ENCODE data around the gene STX10. TPM values are rescaled to one million over a fixed set of nuclear protein-coding genes. Genes with fewer than 3 reads are reported as not detected.

STX10 gene
- total RNA-seq, 5 donors from 2014 or later (not counting 1 experiment from before 2014, with no cell fraction given) = 43.8 to 89.6 (median 67.3) TPM

GRCh38 chr19:13110099-13110610 is 40.0 kb downstream of the STX10 start:
- Histone ChIP-seq H3K36me3 (ENCODE audit: control insufficient read depth in 2 of 2, extremely low read depth in 1 of 2, insufficient read depth in 1 of 2, low read length in 1 of 2) (peaks cover 9 to 35% of the 10 kb centered on the region in 2 donors), H3K9me3 (no peaks in the 10 kb centered on the region), H3K27me3 (replicated peaks in 1 of 2; ENCODE audit: control insufficient read depth in 2 of 2, extremely low read depth in 1 of 2, insufficient read depth in 2 of 2, low read length in 1 of 2) (no peaks in the 10 kb centered on the region), H3K4me1 (ENCODE audit: control insufficient read depth in 1 of 2, extremely low read depth in 1 of 2, insufficient read depth in 2 of 2, low read length in 2 of 2) (peaks cover 0 to 9% of the 10 kb centered on the region in 2 experiments), H3K4me3 (ENCODE audit: control insufficient read depth in 1 of 2, extremely low read depth in 1 of 2, low read length in 1 of 2) (no peak overlapping the region), H3K27ac (ENCODE audit: low read length) (no peak overlapping the region)
- Mint-ChIP-seq H3K9me3 (no peaks in the 10 kb centered on the region), H3K27ac (no peak overlapping the region), H3K4me3 (no peak overlapping the region), H3K36me3 (peaks cover 9% of the 10 kb centered on the region), H3K27me3 (no peaks in the 10 kb centered on the region), H3K4me1 (peaks cover 0 to 8% (median 4%) of the 10 kb centered on the region in 3 donors)
- CTCF ChIA-PET = no interaction called here
- no peak for DNase-seq
- 92% methylated on average over 2 of the region's 15 CpGs for WGBS (ENCODE audit: insufficient coverage)
- POLR2A ChIA-PET = no interaction called here
- no peak for ATAC-seq (replicated peaks in 1 of 4)

GRCh38 chr19:13109361-13110098 is 40.6 kb downstream of the STX10 start:
- Mint-ChIP-seq H3K27me3 (no peaks in the 10 kb centered on the region), H3K9me3 (no peaks in the 10 kb centered on the region), H3K27ac (peak overlapping the region in 1 of 2 donors; percentile 36), H3K4me3 (no peak overlapping the region), H3K36me3 (peaks cover 9% of the 10 kb centered on the region), H3K4me1 (peaks cover 3 to 9% (median 3%) of the 10 kb centered on the region in 3 donors)
- H3K36me3 ChIP-seq (ENCODE audit: control insufficient read depth in 2 of 2, extremely low read depth in 1 of 2, insufficient read depth in 1 of 2, low read length in 1 of 2) = peaks cover 9 to 30% of the 10 kb centered on the region in 2 donors
- no peak for DNase-seq
- H3K4me1 ChIP-seq (ENCODE audit: control insufficient read depth in 1 of 2, extremely low read depth in 1 of 2, insufficient read depth in 2 of 2, low read length in 2 of 2) = peaks cover 0 to 12% of the 10 kb centered on the region in 2 experiments
- 95% methylated on average over 24 of the region's 30 CpGs for WGBS (ENCODE audit: insufficient coverage)
- H3K9me3 ChIP-seq = no peaks in the 10 kb centered on the region
- H3K27ac ChIP-seq (ENCODE audit: low read length) = no peak overlapping the region
- CTCF ChIA-PET = no interaction called here
- H3K4me3 ChIP-seq (ENCODE audit: control insufficient read depth in 1 of 2, extremely low read depth in 1 of 2, low read length in 1 of 2) = no peak overlapping the region
- H3K27me3 ChIP-seq (replicated peaks in 1 of 2; ENCODE audit: control insufficient read depth in 2 of 2, extremely low read depth in 1 of 2, insufficient read depth in 2 of 2, low read length in 1 of 2) = no peaks in the 10 kb centered on the region
- ATAC-seq (replicated peaks in 1 of 4) = no peak
- POLR2A ChIA-PET = interaction anchor here in 1 of 2 donors (0.6 kb wide), 1 partner anchor 413 kb away, joined by 8 read pairs; the partner anchor contains the start of gene FBXW9

- Mint-ChIP-seq H3K27me3 (no peaks in the 10 kb centered on the region), H3K36me3 (peaks cover 5% of the 10 kb centered on the region), H3K4me3 (peak overlapping the region; percentile 89 to 92 (median 89)), H3K27ac (peak overlapping the region; percentile 92 to 94), H3K4me1 (peaks cover 24 to 37% (median 29%) of the 10 kb centered on the region in 3 donors), H3K9me3 (no peaks in the 10 kb centered on the region)
- Histone ChIP-seq H3K9me3 (no peaks in the 10 kb centered on the region), H3K36me3 (ENCODE audit: control insufficient read depth in 2 of 2, extremely low read depth in 1 of 2, insufficient read depth in 1 of 2, low read length in 1 of 2) (peaks cover 9 to 13% of the 10 kb centered on the region in 2 donors), H3K27ac (ENCODE audit: low read length) (peak overlapping the region; percentile 77), H3K27me3 (replicated peaks in 1 of 2; ENCODE audit: control insufficient read depth in 2 of 2, extremely low read depth in 1 of 2, insufficient read depth in 2 of 2, low read length in 1 of 2) (no peaks in the 10 kb centered on the region), H3K4me3 (ENCODE audit: control insufficient read depth in 1 of 2, extremely low read depth in 1 of 2, low read length in 1 of 2) (peak overlapping the region; percentile 44 to 75), H3K4me1 (ENCODE audit: control insufficient read depth in 1 of 2, extremely low read depth in 1 of 2, insufficient read depth in 2 of 2, low read length in 2 of 2) (peaks cover 13 to 56% of the 10 kb centered on the region in 2 experiments)
- DNase-seq (peak in 7 of 35 experiments; percentile 29 to 50 (median 42)), ATAC-seq (replicated peaks in 1 of 4) (peak; percentile 43 to 57 (median 46))
- ChIA-PET POLR2A (no interaction called here), CTCF (interaction anchor here (0.6 to 1.8 kb wide), 3 partner anchors 13 to 214 kb away, joined by 3 to 6 read pairs (median 5); partner anchors contain the start of genes GCDH (in 1 of the 2) and NACC1 (in 1 of the 2))
- WGBS (ENCODE audit: insufficient coverage) = 39% methylated on average over 7 of the region's 29 CpGs
Observed at GRCh38 chr19:13104848-13105711, 45.1 kb downstream of the STX10 start.

GRCh38 chr19:13104360-13104847 is 45.8 kb downstream of the STX10 start:
- Mint-ChIP-seq H3K4me1 (peaks cover 29 to 43% (median 36%) of the 10 kb centered on the region in 3 donors), H3K9me3 (no peaks in the 10 kb centered on the region), H3K27me3 (no peaks in the 10 kb centered on the region), H3K36me3 (peaks cover 5% of the 10 kb centered on the region), H3K27ac (peak overlapping the region; percentile 92 to 94), H3K4me3 (peak overlapping the region; percentile 89 to 92 (median 89))
- Histone ChIP-seq H3K27me3 (replicated peaks in 1 of 2; ENCODE audit: control insufficient read depth in 2 of 2, extremely low read depth in 1 of 2, insufficient read depth in 2 of 2, low read length in 1 of 2) (no peaks in the 10 kb centered on the region), H3K36me3 (ENCODE audit: control insufficient read depth in 2 of 2, extremely low read depth in 1 of 2, insufficient read depth in 1 of 2, low read length in 1 of 2) (peaks cover 6 to 9% of the 10 kb centered on the region in 2 donors), H3K9me3 (no peaks in the 10 kb centered on the region), H3K4me3 (ENCODE audit: control insufficient read depth in 1 of 2, extremely low read depth in 1 of 2, low read length in 1 of 2) (peak overlapping the region; percentile 44 to 75), H3K4me1 (ENCODE audit: control insufficient read depth in 1 of 2, extremely low read depth in 1 of 2, insufficient read depth in 2 of 2, low read length in 2 of 2) (peaks cover 16 to 63% of the 10 kb centered on the region in 2 experiments), H3K27ac (ENCODE audit: low read length) (peak overlapping the region; percentile 77)
- POLR2A ChIA-PET = no interaction called here
- ATAC-seq (replicated peaks in 1 of 4) (peak; percentile 49 to 68 (median 60)), DNase-seq (peak in 25 of 35 experiments; percentile 34 to 74 (median 50))
- 0% methylated on average over 23 of the region's 33 CpGs for WGBS (ENCODE audit: insufficient coverage)
- CTCF ChIA-PET = interaction anchor here (0.6 to 1.8 kb wide), 3 partner anchors 13 to 214 kb away, joined by 3 to 6 read pairs (median 5); partner anchors contain the start of genes GCDH (in 1 of the 2) and NACC1 (in 1 of the 2)

- Mint-ChIP-seq H3K9me3 (no peaks in the 10 kb centered on the region), H3K4me1 (peaks cover 34 to 47% (median 39%) of the 10 kb centered on the region in 3 donors), H3K36me3 (peaks cover 5% of the 10 kb centered on the region), H3K4me3 (peak overlapping the region; percentile 89 to 92 (median 89)), H3K27ac (peak overlapping the region; percentile 88 to 94), H3K27me3 (no peaks in the 10 kb centered on the region)
- Histone ChIP-seq H3K4me3 (ENCODE audit: control insufficient read depth in 1 of 2, extremely low read depth in 1 of 2, low read length in 1 of 2) (peak overlapping the region; percentile 44 to 75), H3K9me3 (no peaks in the 10 kb centered on the region), H3K4me1 (ENCODE audit: control insufficient read depth in 1 of 2, extremely low read depth in 1 of 2, insufficient read depth in 2 of 2, low read length in 2 of 2) (peaks cover 18 to 69% of the 10 kb centered on the region in 2 experiments), H3K36me3 (ENCODE audit: control insufficient read depth in 2 of 2, extremely low read depth in 1 of 2, insufficient read depth in 1 of 2, low read length in 1 of 2) (peaks cover under 1 to 4% of the 10 kb centered on the region in 2 donors), H3K27ac (ENCODE audit: low read length) (peak overlapping the region; percentile 77), H3K27me3 (replicated peaks in 1 of 2; ENCODE audit: control insufficient read depth in 2 of 2, extremely low read depth in 1 of 2, insufficient read depth in 2 of 2, low read length in 1 of 2) (peaks cover 0 to 4% of the 10 kb centered on the region in 2 experiments)
- ChIA-PET POLR2A (no interaction called here), CTCF (interaction anchor here in 1 of 2 donors (1.8 kb wide), 1 partner anchor 14 kb away, joined by 6 read pairs; the partner anchor contains the start of gene NACC1)
- ATAC-seq (replicated peaks in 1 of 4) (no peak), DNase-seq (peak in 1 of 35 experiments; percentile 9)
- WGBS (ENCODE audit: insufficient coverage) = 56% methylated on average over 1 of the region's 13 CpGs
Observed at GRCh38 chr19:13103581-13104359, 46.4 kb downstream of the STX10 start.
